A549 (cell line): Measurements from ENCODE around the gene DSCAML1. TPM values are rescaled to one million over a fixed set of nuclear protein-coding genes. Genes with fewer than 3 reads are reported as not detected.

ENCODE experiments used
- ATAC-seq, 2 experiments: fragments of 200-7000 bp in 1 of 2; fragments of >200 bp in 1 of 2; cut with Nextera tagmentation in 1 of 2; cut with Tn5 transposase in 1 of 2; 3 replicates each; pipeline versions ENCODE4 v1.8.0 to v1.9.1; 2018 to 2020; ENCODE audit warnings: mild to moderate bottlenecking in 1 of 2, moderate library complexity in 1 of 2
- CTCF ChIA-PET: fragments of 300-600 bp; sonication (Branson Sonifier 250); formaldehyde crosslinking; extraction: SDS; loops from one replicate; lab custom pipeline; 2021; ENCODE audit warnings: antibody characterized with exemption, inconsistent platforms; lab: Yijun Ruan, JAX
- POLR2A ChIA-PET: fragments of 350-600 bp; formaldehyde crosslinking; extraction: SDS; loops from one replicate; lab custom pipeline; 2021; ENCODE audit warnings: antibody characterized with exemption, inconsistent platforms; lab: Yijun Ruan, JAX
- DNase-seq, 2 experiments: peaks; one replicate each; pipeline versions ENCODE4 v3.0.0 to v3.0.0-alpha.2; 2011 to 2016; ENCODE audit warnings: low read depth in 1 of 2, low spot score in 1 of 2
- FAIRE-seq: peaks from 2 replicates; lab custom pipeline; 2011; peaks lifted over from hg19 to GRCh38; lab: Jason Lieb, UNC
- H3K27ac ChIP-seq, 2 experiments: fragments of >200 bp; sonication (Bioruptor Twin); formaldehyde crosslinking; 3 replicates each; pipeline ENCODE4 v1.5.1; 2016 to 2017
- H3K4me1 ChIP-seq: fragments of >200 bp; sonication (Bioruptor Twin); formaldehyde crosslinking; 3 replicates; pipeline ENCODE4 v1.6.1; 2016
- H3K4me2 ChIP-seq: fragments of >200 bp; sonication (Bioruptor Twin); formaldehyde crosslinking; 3 replicates; pipeline ENCODE4 v1.6.1; 2016
- H3K4me3 ChIP-seq: fragments of >200 bp; sonication (Bioruptor Twin); formaldehyde crosslinking; 3 replicates; pipeline ENCODE4 v1.5.1; 2016
- H3K9me3 ChIP-seq: fragments of >200 bp; sonication (Bioruptor Twin); formaldehyde crosslinking; 3 replicates; pipeline ENCODE4 v1.6.1; 2016
- BHLHE40 ChIP-seq: IDR thresholded peaks from 2 replicates; pipeline ENCODE4 v1.6.1; 2012; ENCODE audit warnings: low read depth, low read length, inconsistent platforms
- FOSB ChIP-seq: fragments of 250-450 bp; sonication (Bioruptor Pico); IDR thresholded peaks from 2 replicates; pipeline ENCODE4 v1.5.0; 2020; ENCODE audit warnings: mild to moderate bottlenecking, moderate library complexity
- FOXS1 ChIP-seq: fragments of 250-450 bp; sonication (Bioruptor Pico); IDR thresholded peaks from 2 replicates; pipeline ENCODE4 v1.5.0; 2020; ENCODE audit warnings: mild to moderate bottlenecking, moderate library complexity
- KDM5A ChIP-seq: fragments of 200-600 bp; sonication (generic); IDR thresholded peaks from 2 replicates; pipeline ENCODE4 v1.6.1; 2016; ENCODE audit warnings: antibody characterized with exemption, mild to moderate bottlenecking
- MAFK ChIP-seq: fragments of 450-650 bp; IDR thresholded peaks from 2 replicates; pipeline ENCODE4 v1.6.1; 2014; ENCODE audit not compliant: partially characterized antibody
- MAX ChIP-seq: IDR thresholded peaks from 2 replicates; pipeline ENCODE4 v1.6.1; 2012
- PHF8 ChIP-seq: fragments of 200-600 bp; sonication (generic); IDR thresholded peaks from 2 replicates; pipeline ENCODE4 v1.6.1; 2016; ENCODE audit warnings: low read depth, mild to moderate bottlenecking, antibody characterized with exemption, moderate library complexity, borderline replicate concordance
- POLR2AphosphoS2 ChIP-seq: conservative IDR thresholded peaks from 2 replicates; pipeline ENCODE4 v1.6.1; 2012; ENCODE audit warnings: low read length, improper control_type of control experiment, inconsistent platforms
- SREBF2 ChIP-seq: fragments of 450-650 bp; IDR thresholded peaks from 2 replicates; pipeline ENCODE4 v1.6.1; 2014; ENCODE audit warnings: mild to moderate bottlenecking, moderate library complexity
- TP53 ChIP-seq: fragments of 250-450 bp; sonication (Bioruptor Pico); IDR thresholded peaks from 2 replicates; pipeline ENCODE4 v1.5.0; 2021; ENCODE audit warnings: mild to moderate bottlenecking, moderate library complexity
- USF2 ChIP-seq: fragments of 450-650 bp; IDR thresholded peaks from 2 replicates; pipeline ENCODE4 v1.6.1; 2014; ENCODE audit warnings: antibody characterized with exemption
- ZNF302 ChIP-seq: fragments of 250-450 bp; sonication (Bioruptor Pico); IDR thresholded peaks from 2 replicates; pipeline ENCODE4 v1.9.0; 2021; ENCODE audit warnings: inconsistent platforms, mild to moderate bottlenecking, moderate library complexity
- WGBS: methylation state at CpG from one replicate; pipeline ENCODE4 v1.1.6; 2017; ENCODE audit errors: missing lambda C conversion rate; 5-methylcytosine and 5-hydroxymethylcytosine counted together
- polyA plus RNA-seq, 4 experiments: library from polyadenylated mRNA; depleted of rRNA in 3 of 4; stranded (reverse); fragments of >200 nt; fragmentation: RNase III in 1 of 4; extraction: RNeasy Plus Mini Kit Qiagen cat#74134 plus additional on column Dnase treatment in 1 of 4; gene quantifications; 2 replicates in 3 of 4; 3 replicates in 1 of 4; pipeline ENCODE4 v1.2.3, GENCODE V29; 2011 to 2017
- TF ChIP-seq, protein P1 (sequence below): IDR thresholded peaks from 2 replicates; pipeline ENCODE4 v1.6.1; 2012; ENCODE audit warnings: low read depth, borderline replicate concordance
- TF ChIP-seq, protein P2 (sequence below): fragments of >200 bp; sonication (Bioruptor Twin); formaldehyde crosslinking; IDR thresholded peaks from 2 replicates; pipeline ENCODE4 v1.6.1; 2016
- TF ChIP-seq, protein P3 (sequence below): fragments of 150-350 bp; IDR thresholded peaks from 2 replicates; pipeline ENCODE4 v1.6.1; 2014; ENCODE audit warnings: low read depth, mild to moderate bottlenecking, low read length
- TF ChIP-seq, protein P4 (sequence below): fragments of >200 bp; sonication (Bioruptor Twin); formaldehyde crosslinking; IDR thresholded peaks from 3 replicates; pipeline ENCODE4 v1.5.1; 2016

DSCAML1 gene
- polyA plus RNA-seq, 2 of the 4 experiments (the other 2 are of a cell fraction): 0.12 to 0.31 TPM

GRCh38 chr11:117564321-117564720 lies 232.7 kb downstream of the DSCAML1 start:
- no peak for TF ChIP-seq MAX
- WGBS: 75% methylated on average over 4 of the region's 4 CpGs
- Histone ChIP-seq H3K4me2 (no peak overlapping the region), H3K4me3 (no peak overlapping the region), H3K27ac (no peak overlapping the region), H3K4me1 (no peaks in the 10 kb centered on the region), H3K9me3 (no peaks in the 10 kb centered on the region)
- POLR2A ChIA-PET: no interaction called here
- ATAC-seq (no peak), DNase-seq (no peak), FAIRE-seq (no peak)
- CTCF ChIA-PET: no interaction called here

DNA sequence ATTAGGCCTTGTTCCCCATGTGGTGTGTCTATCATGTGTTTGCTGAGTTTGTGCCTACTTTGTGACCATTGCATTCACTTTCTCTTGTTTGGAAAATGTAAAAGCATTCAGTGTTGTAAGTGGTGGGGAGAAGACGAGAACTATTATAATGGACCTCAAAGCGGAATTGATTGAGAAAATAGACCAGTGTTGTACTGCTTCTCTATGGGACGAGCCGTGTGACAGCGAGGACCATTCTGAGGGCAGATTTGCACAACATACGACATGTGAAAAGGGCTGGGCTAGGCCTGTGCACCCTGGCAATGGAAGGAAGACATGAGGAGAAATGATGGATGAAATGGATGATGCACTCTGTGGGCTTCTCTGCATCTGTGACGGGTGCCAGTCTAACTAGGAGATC lies 233.5 kb downstream of the DSCAML1 start:
- no peak overlapping the region for H3K4me2 ChIP-seq
- TF ChIP-seq ZNF302 (no peak), MAFK (no peak), FOSB (CRISPR knock-in tag) (no peak), TP53 (CRISPR knock-in tag) (no peak), POLR2AphosphoS2 (no peak), PHF8 (no peak), BHLHE40 (no peak), FOXS1 (CRISPR knock-in tag) (no peak)
- TF ChIP-seq, protein P1, sequence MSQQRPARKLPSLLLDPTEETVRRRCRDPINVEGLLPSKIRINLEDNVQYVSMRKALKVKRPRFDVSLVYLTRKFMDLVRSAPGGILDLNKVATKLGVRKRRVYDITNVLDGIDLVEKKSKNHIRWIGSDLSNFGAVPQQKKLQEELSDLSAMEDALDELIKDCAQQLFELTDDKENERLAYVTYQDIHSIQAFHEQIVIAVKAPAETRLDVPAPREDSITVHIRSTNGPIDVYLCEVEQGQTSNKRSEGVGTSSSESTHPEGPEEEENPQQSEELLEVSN: no peak
- TF ChIP-seq, protein P2, sequence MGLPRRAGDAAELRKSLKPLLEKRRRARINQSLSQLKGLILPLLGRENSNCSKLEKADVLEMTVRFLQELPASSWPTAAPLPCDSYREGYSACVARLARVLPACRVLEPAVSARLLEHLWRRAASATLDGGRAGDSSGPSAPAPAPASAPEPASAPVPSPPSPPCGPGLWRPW: no peak
- H3K4me3 ChIP-seq: no peak overlapping the region
- H3K27ac ChIP-seq: no peak overlapping the region
- no peak for ATAC-seq
- ChIA-PET CTCF (no interaction called here), POLR2A (no interaction called here)
- 78% methylated on average over 7 of the region's 7 CpGs for WGBS
- no peak for FAIRE-seq
- DNase-seq: no peak
- H3K9me3 ChIP-seq: no peaks in the 10 kb centered on the region
- no peaks in the 10 kb centered on the region for H3K4me1 ChIP-seq

- WGBS: 35% methylated on average over 5 of the region's 6 CpGs
- CTCF ChIA-PET: no interaction called here
- no peak for FAIRE-seq
- no peak overlapping the region for H3K4me2 ChIP-seq
- TF ChIP-seq PHF8: no peak
- no peak for TF ChIP-seq SREBF2
- no peak for TF ChIP-seq KDM5A
- TF ChIP-seq, protein P2: no peak
- TF ChIP-seq, protein P3, sequence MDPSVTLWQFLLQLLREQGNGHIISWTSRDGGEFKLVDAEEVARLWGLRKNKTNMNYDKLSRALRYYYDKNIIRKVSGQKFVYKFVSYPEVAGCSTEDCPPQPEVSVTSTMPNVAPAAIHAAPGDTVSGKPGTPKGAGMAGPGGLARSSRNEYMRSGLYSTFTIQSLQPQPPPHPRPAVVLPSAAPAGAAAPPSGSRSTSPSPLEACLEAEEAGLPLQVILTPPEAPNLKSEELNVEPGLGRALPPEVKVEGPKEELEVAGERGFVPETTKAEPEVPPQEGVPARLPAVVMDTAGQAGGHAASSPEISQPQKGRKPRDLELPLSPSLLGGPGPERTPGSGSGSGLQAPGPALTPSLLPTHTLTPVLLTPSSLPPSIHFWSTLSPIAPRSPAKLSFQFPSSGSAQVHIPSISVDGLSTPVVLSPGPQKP: no peak
- TF ChIP-seq USF2: no peak
- TF ChIP-seq, protein P4, sequence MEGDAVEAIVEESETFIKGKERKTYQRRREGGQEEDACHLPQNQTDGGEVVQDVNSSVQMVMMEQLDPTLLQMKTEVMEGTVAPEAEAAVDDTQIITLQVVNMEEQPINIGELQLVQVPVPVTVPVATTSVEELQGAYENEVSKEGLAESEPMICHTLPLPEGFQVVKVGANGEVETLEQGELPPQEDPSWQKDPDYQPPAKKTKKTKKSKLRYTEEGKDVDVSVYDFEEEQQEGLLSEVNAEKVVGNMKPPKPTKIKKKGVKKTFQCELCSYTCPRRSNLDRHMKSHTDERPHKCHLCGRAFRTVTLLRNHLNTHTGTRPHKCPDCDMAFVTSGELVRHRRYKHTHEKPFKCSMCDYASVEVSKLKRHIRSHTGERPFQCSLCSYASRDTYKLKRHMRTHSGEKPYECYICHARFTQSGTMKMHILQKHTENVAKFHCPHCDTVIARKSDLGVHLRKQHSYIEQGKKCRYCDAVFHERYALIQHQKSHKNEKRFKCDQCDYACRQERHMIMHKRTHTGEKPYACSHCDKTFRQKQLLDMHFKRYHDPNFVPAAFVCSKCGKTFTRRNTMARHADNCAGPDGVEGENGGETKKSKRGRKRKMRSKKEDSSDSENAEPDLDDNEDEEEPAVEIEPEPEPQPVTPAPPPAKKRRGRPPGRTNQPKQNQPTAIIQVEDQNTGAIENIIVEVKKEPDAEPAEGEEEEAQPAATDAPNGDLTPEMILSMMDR: no peak
- TF ChIP-seq, all 56 proteins: peak for 0
- POLR2A ChIA-PET: no interaction called here
- H3K27ac ChIP-seq: no peak overlapping the region
- no peak overlapping the region for H3K4me3 ChIP-seq
- DNase-seq (no peak), ATAC-seq (no peak)
- H3K9me3 ChIP-seq: no peaks in the 10 kb centered on the region
- no peaks in the 10 kb centered on the region for H3K4me1 ChIP-seq
Observed at GRCh38 chr11:117562136-117562535, 234.9 kb downstream of the DSCAML1 start.
